IMR-90 (cell line): Measurements from ENCODE around the gene PTPRN2. TPM values are rescaled to one million over a fixed set of nuclear protein-coding genes. Genes with fewer than 3 reads are reported as not detected.

Experiments
- ATAC-seq: fragments of 200-7000 bp; cut with Tn5 transposase; 2 replicates; pipeline ENCODE4 v1.9.1; 2020; ENCODE audit warnings: low read depth, mild to moderate bottlenecking, moderate library complexity
- BruUV-seq: library from RNA; stranded (reverse); fragments of 400-500 nt; replicated peaks from 2 replicates; lab custom pipeline; 2021; lab: Mats Ljungman, UMichigan
- CTCF ChIA-PET: fragments of 300-600 bp; formaldehyde crosslinking; extraction: SDS; loops from one replicate; lab custom pipeline; 2021; ENCODE audit warnings: antibody characterized with exemption; lab: Yijun Ruan, JAX
- POLR2A ChIA-PET: fragments of 300-600 bp; sonication (Branson Sonifier 250); formaldehyde crosslinking; loops from one replicate; lab custom pipeline; 2022; ENCODE audit warnings: antibody characterized with exemption; ENCODE audit not compliant: unreplicated experiment; lab: Charles Lee
- DNase-seq: peaks from one replicate; pipeline ENCODE4 v3.0.0; 2013
- H2AFZ ChIP-seq: replicated peaks from 2 replicates; pipeline ENCODE3; 2013; ENCODE audit warnings: low read length, mild to moderate bottlenecking; ENCODE audit not compliant: poor library complexity
- H2AK5ac ChIP-seq: 2 replicates; pipeline ENCODE4 v1.6.1; 2013; ENCODE audit warnings: low read depth, low read length, inconsistent platforms
- H2AK9ac ChIP-seq: replicated peaks from 2 replicates; pipeline ENCODE3; 2013; ENCODE audit warnings: mild to moderate bottlenecking, low read depth, low read length, moderate library complexity; ENCODE audit not compliant: poor library complexity
- H2BK120ac ChIP-seq: 2 replicates; pipeline ENCODE4 v1.6.1; 2013; ENCODE audit warnings: low read depth, low read length, inconsistent platforms
- H2BK15ac ChIP-seq: 3 replicates; pipeline ENCODE4 v1.6.1; 2013; ENCODE audit warnings: low read depth, low read length, inconsistent platforms
- H2BK20ac ChIP-seq: 2 replicates; pipeline ENCODE4 v1.6.1; 2013; ENCODE audit warnings: low read depth, mild to moderate bottlenecking, inconsistent platforms, low read length, moderate library complexity
- H2BK5ac ChIP-seq: 2 replicates; pipeline ENCODE4 v1.6.1; 2013; ENCODE audit warnings: mild to moderate bottlenecking, low read depth, low read length, inconsistent platforms; ENCODE audit not compliant: poor library complexity, severe bottlenecking
- H3K14ac ChIP-seq: replicated peaks from 2 replicates; pipeline ENCODE4 v1.6.1; 2013; ENCODE audit warnings: low read depth, low read length, inconsistent platforms
- H3K18ac ChIP-seq: 2 replicates; pipeline ENCODE4 v1.6.1; 2013; ENCODE audit warnings: low read depth, low read length, control low read depth
- H3K23ac ChIP-seq: 2 replicates; pipeline ENCODE4 v1.6.1; 2013; ENCODE audit warnings: low read depth, low read length, inconsistent platforms
- H3K27ac ChIP-seq: 2 replicates; pipeline ENCODE4 v1.5.1; 2013; ENCODE audit warnings: mild to moderate bottlenecking, control low read depth, low read length; ENCODE audit not compliant: insufficient read depth
- H3K27me3 ChIP-seq: 2 replicates; pipeline ENCODE4 v1.6.1; 2013; ENCODE audit warnings: low read length; ENCODE audit not compliant: control insufficient read depth, insufficient read depth
- H3K36me3 ChIP-seq: 2 replicates; pipeline ENCODE4 v1.6.1; 2013; ENCODE audit warnings: low read length, mixed read lengths; ENCODE audit not compliant: control insufficient read depth, insufficient read depth
- H3K4ac ChIP-seq: 2 replicates; pipeline ENCODE4 v1.6.1; 2013; ENCODE audit warnings: low read depth, low read length, inconsistent platforms
- H3K4me1 ChIP-seq: 2 replicates; pipeline ENCODE4 v1.6.1; 2013; ENCODE audit warnings: low read length, mixed read lengths; ENCODE audit not compliant: control insufficient read depth, insufficient read depth
- H3K4me2 ChIP-seq: 2 replicates; pipeline ENCODE4 v1.6.1; 2013; ENCODE audit warnings: low read depth, mild to moderate bottlenecking, control low read depth, low read length, moderate library complexity
- H3K4me3 ChIP-seq: 2 replicates; pipeline ENCODE4 v1.5.1; 2013; ENCODE audit warnings: low read depth, mild to moderate bottlenecking, control low read depth, low read length, moderate library complexity; ENCODE audit not compliant: insufficient read depth
- H3K56ac ChIP-seq: 2 replicates; pipeline ENCODE4 v1.6.1; 2013; ENCODE audit warnings: low read length, inconsistent platforms; ENCODE audit not compliant: insufficient read depth; ENCODE audit errors: extremely low read depth
- H3K79me1 ChIP-seq, 2 experiments: 2 replicates each; pipeline ENCODE4 v1.6.1; 2013; ENCODE audit warnings: low read length in 2 of 2, inconsistent platforms in 1 of 2, low read depth in 1 of 2
- H3K9ac ChIP-seq: 2 replicates; pipeline ENCODE4 v1.6.1; 2013; ENCODE audit warnings: low read depth, low read length, control low read depth
- H3K9me1 ChIP-seq: 2 replicates; pipeline ENCODE4 v1.6.1; 2013; ENCODE audit warnings: low read length, inconsistent platforms; ENCODE audit not compliant: insufficient read depth
- H3K9me3 ChIP-seq: 2 replicates; pipeline ENCODE4 v1.6.1; 2013; ENCODE audit warnings: low read length; ENCODE audit not compliant: control insufficient read depth, insufficient read depth
- H4K20me1 ChIP-seq: 2 replicates; pipeline ENCODE4 v1.6.1; 2013; ENCODE audit warnings: low read length, inconsistent platforms; ENCODE audit not compliant: insufficient read depth
- H4K5ac ChIP-seq: 2 replicates; pipeline ENCODE4 v1.6.1; 2013; ENCODE audit warnings: mild to moderate bottlenecking, low read depth, low read length, control low read depth
- H4K8ac ChIP-seq, 2 experiments: 2 replicates each; pipeline ENCODE4 v1.6.1; 2013; ENCODE audit warnings: low read depth in 2 of 2, low read length in 2 of 2, control low read depth in 1 of 2, inconsistent platforms in 1 of 2
- H4K91ac ChIP-seq: 2 replicates; pipeline ENCODE4 v1.6.1; 2013; ENCODE audit warnings: low read depth, low read length, inconsistent platforms; ENCODE audit not compliant: insufficient read depth
- BHLHE40 ChIP-seq: fragments of 150-350 bp; IDR thresholded peaks from 2 replicates; pipeline ENCODE4 v1.6.1; 2016; ENCODE audit warnings: mild to moderate bottlenecking, low read depth, low read length
- CEBPB ChIP-seq: IDR thresholded peaks from 2 replicates; pipeline ENCODE4 v1.6.1; 2012; ENCODE audit warnings: low read depth, low read length, improper control_type of control experiment
- CHD1 ChIP-seq: IDR thresholded peaks from 2 replicates; pipeline ENCODE4 v1.6.1; 2012; ENCODE audit warnings: low read depth, low read length, improper control_type of control experiment
- CTCF ChIP-seq: conservative IDR thresholded peaks from 2 replicates; pipeline ENCODE4 v1.5.1; 2012; ENCODE audit warnings: mild to moderate bottlenecking, low read depth, low read length, improper control_type of control experiment
- ELK1 ChIP-seq: fragments of 150-350 bp; IDR thresholded peaks from 2 replicates; pipeline ENCODE4 v1.6.1; 2016; ENCODE audit warnings: low read depth, mild to moderate bottlenecking, low read length, moderate library complexity, borderline replicate concordance
- FOS ChIP-seq: fragments of 150-350 bp; IDR thresholded peaks from 2 replicates; pipeline ENCODE4 v1.6.1; 2016; ENCODE audit warnings: low read depth, low read length
- MAFK ChIP-seq: IDR thresholded peaks from 2 replicates; pipeline ENCODE4 v1.6.1; 2012; ENCODE audit warnings: low read depth, low read length, improper control_type of control experiment
- MAZ ChIP-seq: IDR thresholded peaks from 2 replicates; pipeline ENCODE4 v1.6.1; 2012; ENCODE audit warnings: low read depth, mild to moderate bottlenecking, low read length, improper control_type of control experiment, moderate library complexity, borderline replicate concordance
- MXI1 ChIP-seq: IDR thresholded peaks from 2 replicates; pipeline ENCODE4 v1.6.1; 2012; ENCODE audit warnings: low read depth, mild to moderate bottlenecking, low read length, moderate library complexity, borderline replicate concordance
- NFE2L2 ChIP-seq: fragments of 150-350 bp; IDR thresholded peaks from 2 replicates; pipeline ENCODE4 v1.6.1; 2016; ENCODE audit warnings: low read depth, mild to moderate bottlenecking, low read length
- POLR2A ChIP-seq: IDR thresholded peaks from 2 replicates; pipeline ENCODE4 v1.6.1; 2012; ENCODE audit warnings: mild to moderate bottlenecking, low read depth, low read length
- RAD21 ChIP-seq: IDR thresholded peaks from 2 replicates; pipeline ENCODE4 v1.6.1; 2012; ENCODE audit warnings: low read length, improper control_type of control experiment
- RCOR1 ChIP-seq: IDR thresholded peaks from 2 replicates; pipeline ENCODE4 v1.6.1; 2012; ENCODE audit warnings: mild to moderate bottlenecking, low read length, improper control_type of control experiment; ENCODE audit not compliant: insufficient replicate concordance
- RFX5 ChIP-seq: IDR thresholded peaks from 2 replicates; pipeline ENCODE4 v1.8.0; 2012; ENCODE audit warnings: low read depth, mild to moderate bottlenecking, low read length, moderate library complexity
- SMC3 ChIP-seq: fragments of 150-350 bp; IDR thresholded peaks from 2 replicates; pipeline ENCODE4 v1.6.1; 2016; ENCODE audit warnings: low read depth, mild to moderate bottlenecking, antibody characterized with exemption, low read length, moderate library complexity
- USF2 ChIP-seq: fragments of 150-350 bp; IDR thresholded peaks from 2 replicates; pipeline ENCODE4 v1.6.1; 2017; ENCODE audit warnings: mild to moderate bottlenecking, antibody characterized with exemption, low read length, low read depth
- WGBS, 2 experiments: methylation state at CpG; one replicate each; pipeline versions ENCODE4 v1.1.5 to v1.1.7; 2013; ENCODE audit warnings: missing lambda C conversion rate in 2 of 2; ENCODE audit not compliant: insufficient read length in 1 of 2; ENCODE audit errors: extremely low coverage in 2 of 2; 5-methylcytosine and 5-hydroxymethylcytosine counted together
- dilution Hi-C: fragments of 300-500 bp; cut with HindIII; formaldehyde crosslinking; loops from one replicate; pipeline ENCODE4 v1.14.3; 2018; ENCODE audit warnings: low sequenced_read_pairs; ENCODE audit not compliant: unreplicated experiment
- in situ Hi-C: fragments of 300-500 bp; cut with MboI; formaldehyde crosslinking; loops from 3 replicates; pipeline ENCODE4 v1.14.3; 2019; ENCODE audit warnings: low sequenced_read_pairs, inconsistent platforms, mixed read lengths
- intact Hi-C: fragments of 100-400 bp; cut with micrococcal nuclease; formaldehyde crosslinking; loops from 2 replicates; pipeline ENCODE4 v1.10.0; 2022
- polyA plus RNA-seq, 3 experiments: library from polyadenylated mRNA; depleted of rRNA; stranded (reverse); fragments of >200 nt; gene quantifications; 2 replicates each; pipeline ENCODE4 v1.2.3, GENCODE V29; 2012; ENCODE audit warnings: low replicate concordance in 1 of 3
- total RNA-seq: library from RNA; depleted of rRNA; stranded (reverse); fragments of >200 nt; gene quantifications from 2 replicates; pipeline ENCODE4 v1.2.3, GENCODE V29; 2012

The PTPRN2 gene
- total and polyA plus RNA-seq, 2 of the 4 experiments (the other 2 are of a cell fraction) = 0.03 TPM; not detected in 1

GRCh38 chr7:158082761-158083160 is 504.9 kb downstream of the PTPRN2 start:
- ATAC-seq (no peak), DNase-seq (no peak)
- BruUV-seq = no TSS peak
- H3K79me1 ChIP-seq = no peaks in the 10 kb centered on the region
- H2BK5ac ChIP-seq = no peak overlapping the region
- intact Hi-C loops = no loop called here
- no CpG with 5 or more reads among the region's 8 CpGs for WGBS, 2 experiments
- in situ Hi-C loops = no loop called here
- no peak overlapping the region for H3K14ac ChIP-seq
- dilution Hi-C loops = no loop called here
- H3K18ac ChIP-seq = no peak overlapping the region
- H2BK20ac ChIP-seq = no peak overlapping the region
- H2AK5ac ChIP-seq = no peak overlapping the region
- no peak overlapping the region for H3K56ac ChIP-seq
- H4K20me1 ChIP-seq = no peaks in the 10 kb centered on the region
- no peak for TF ChIP-seq CHD1
- no peak for TF ChIP-seq ELK1
- no peak for TF ChIP-seq RFX5
- TF ChIP-seq MAZ = no peak
- no peak for TF ChIP-seq FOS
- no peak for TF ChIP-seq POLR2A
- TF ChIP-seq RAD21 = no peak
- TF ChIP-seq CTCF = no peak
- TF ChIP-seq NFE2L2 = no peak
- no peak for TF ChIP-seq RCOR1
- no peak for TF ChIP-seq MAFK
- no peak for TF ChIP-seq BHLHE40
- TF ChIP-seq CEBPB = no peak
- no peak for TF ChIP-seq SMC3
- TF ChIP-seq MXI1 = no peak
- TF ChIP-seq USF2 = no peak
- H3K4me2 ChIP-seq = no peak overlapping the region
- no peak overlapping the region for H2BK15ac ChIP-seq
- no peak overlapping the region for H2AK9ac ChIP-seq
- no peaks in the 10 kb centered on the region for H3K36me3 ChIP-seq
- H3K9me3 ChIP-seq = peaks cover 55% of the 10 kb centered on the region
- no peak overlapping the region for H4K8ac ChIP-seq
- no peak overlapping the region for H4K91ac ChIP-seq
- H3K4ac ChIP-seq = no peak overlapping the region
- POLR2A ChIA-PET = no interaction called here
- no peak overlapping the region for H2BK120ac ChIP-seq
- CTCF ChIA-PET = no interaction called here
- no peak overlapping the region for H4K5ac ChIP-seq
- H3K27me3 ChIP-seq = no peaks in the 10 kb centered on the region
- H3K9me1 ChIP-seq = no peaks in the 10 kb centered on the region
- H3K4me1 ChIP-seq = no peaks in the 10 kb centered on the region
- no peak overlapping the region for H3K23ac ChIP-seq
- no peak overlapping the region for H2AFZ ChIP-seq
- H3K4me3 ChIP-seq = no peak overlapping the region
- no peak overlapping the region for H3K27ac ChIP-seq
- no peak overlapping the region for H3K9ac ChIP-seq
